Muscle layer of colon (tissue), 2 donors: ENCODE measurements around the gene EFHD1.

Source experiments
- H3K27ac ChIP-seq: one replicate; pipeline ENCODE4 v1.7.0; 2013; ENCODE audit warnings: low read depth, mild to moderate bottlenecking, low read length, moderate library complexity
- H3K27me3 ChIP-seq, 2 donors: one replicate each; pipeline ENCODE4 v1.7.0; 2013; ENCODE audit warnings: low read length in 2 of 2, mild to moderate bottlenecking in 2 of 2; ENCODE audit not compliant: insufficient read depth in 2 of 2, control insufficient read depth in 1 of 2
- H3K36me3 ChIP-seq: one replicate; pipeline ENCODE4 v1.7.0; 2013; ENCODE audit warnings: mild to moderate bottlenecking, low read length; ENCODE audit not compliant: insufficient read depth
- H3K4me1 ChIP-seq: one replicate; pipeline ENCODE4 v1.7.0; 2013; ENCODE audit warnings: mild to moderate bottlenecking, low read length; ENCODE audit not compliant: insufficient read depth
- H3K4me3 ChIP-seq, 2 donors: one replicate each; pipeline ENCODE4 v1.7.0; 2013; ENCODE audit warnings: low read length in 2 of 2, low read depth in 1 of 2, mild to moderate bottlenecking in 1 of 2, moderate library complexity in 1 of 2
- H3K9ac ChIP-seq: one replicate; pipeline ENCODE4 v1.7.0; 2013; ENCODE audit warnings: low read length
- H3K9me3 ChIP-seq: one replicate; pipeline ENCODE4 v1.7.0; 2013; ENCODE audit warnings: mild to moderate bottlenecking, low read length
- donor health status: abdominal sarcoma.
- donor health status: Adenocarcinoma of cecum.

Gene EFHD1

DNA sequence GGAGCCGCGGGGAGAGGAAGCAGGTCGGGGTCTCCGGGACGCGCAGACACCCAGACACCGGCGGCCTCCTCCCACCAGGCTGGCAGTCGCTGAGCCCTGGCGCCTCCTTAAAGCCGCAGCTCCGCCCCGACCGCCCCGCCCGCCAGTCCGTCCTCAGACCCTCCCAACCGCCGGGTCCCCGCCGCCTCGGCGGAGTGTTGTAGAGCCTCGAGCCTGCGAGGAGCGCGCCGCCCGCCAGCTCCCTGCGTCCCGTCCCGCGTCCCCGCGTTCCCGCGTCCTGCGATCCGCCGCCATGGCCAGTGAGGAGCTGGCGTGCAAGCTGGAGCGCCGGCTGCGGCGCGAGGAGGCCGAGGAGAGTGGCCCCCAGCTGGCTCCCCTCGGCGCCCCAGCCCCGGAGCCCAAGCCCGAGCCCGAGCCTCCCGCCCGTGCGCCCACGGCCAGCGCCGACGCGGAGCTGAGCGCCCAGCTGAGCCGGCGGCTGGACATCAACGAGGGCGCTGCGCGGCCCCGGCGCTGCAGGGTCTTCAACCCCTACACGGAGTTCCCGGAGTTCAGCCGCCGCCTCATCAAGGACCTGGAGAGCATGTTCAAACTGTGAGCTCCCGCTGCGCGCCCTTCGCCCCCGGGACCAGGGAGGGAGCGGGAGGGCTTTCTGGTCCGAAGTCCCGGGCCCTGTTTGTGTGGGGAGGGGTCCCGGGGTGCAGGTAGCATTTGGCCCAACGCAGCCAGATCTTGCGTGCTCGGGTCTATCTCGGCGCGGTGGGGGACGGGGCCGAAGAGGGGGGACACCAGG, at the start of gene EFHD1:
TSS of gene EFHD1 (plus strand) at position 192 of the 793 bp plus-strand sequence. CDS start at position 293, 101 bp downstream.
- Histone ChIP-seq H3K4me3 (peak within 1 kb of the TSS; percentile 47 to 52), H3K27me3 (peaks cover 15 to 44% of the 10 kb centered on the region in 2 donors), H3K36me3 (no peaks in the 10 kb centered on the region), H3K9ac (no peak within 1 kb of the TSS), H3K27ac (no peak within 1 kb of the TSS), H3K4me1 (peaks cover 4% of the 10 kb centered on the region), H3K9me3 (no peaks in the 10 kb centered on the region)

- Histone ChIP-seq H3K4me3 (no peak overlapping the region), H3K27me3 (no peaks in the 10 kb centered on the region), H3K36me3 (peaks cover 32% of the 10 kb centered on the region), H3K9ac (no peak overlapping the region), H3K4me1 (peaks cover 7% of the 10 kb centered on the region), H3K27ac (no peak overlapping the region), H3K9me3 (no peaks in the 10 kb centered on the region)
These were observed 49.2 kb upstream of the EFHD1 start for GRCh38 chr2:232584238-232584637.

DNA sequence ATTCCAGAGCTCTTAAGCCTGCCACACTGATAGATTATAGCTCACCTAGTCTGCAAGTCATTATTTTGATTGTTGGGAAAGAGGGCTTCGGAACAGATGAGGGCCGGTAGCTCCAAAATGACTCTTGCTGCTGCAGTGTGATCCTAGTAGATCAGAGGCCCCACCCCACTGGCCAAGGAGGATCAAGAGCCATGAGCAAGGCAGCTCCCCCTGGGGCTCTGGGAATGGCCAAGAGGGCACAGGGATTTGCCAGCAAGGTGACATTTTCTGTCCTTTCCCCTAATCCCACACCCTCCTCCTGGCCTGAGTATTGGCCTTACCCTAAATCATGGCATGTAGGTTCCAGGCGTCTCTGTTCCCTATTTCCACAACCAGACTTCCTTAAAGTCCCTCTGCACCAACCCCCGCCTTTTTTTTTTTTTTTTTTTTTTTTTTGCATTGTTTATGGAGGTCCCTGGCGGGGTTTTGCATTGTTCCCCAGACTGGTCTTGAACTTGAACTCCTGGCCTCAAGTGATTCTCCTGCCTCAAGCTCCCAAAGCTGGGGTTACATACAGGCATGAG, 46.4 kb upstream of the EFHD1 start:
- Histone ChIP-seq H3K36me3 (peaks cover 14% of the 10 kb centered on the region), H3K9me3 (no peaks in the 10 kb centered on the region), H3K27ac (no peak overlapping the region), H3K4me3 (no peak overlapping the region), H3K27me3 (no peaks in the 10 kb centered on the region), H3K9ac (no peak overlapping the region), H3K4me1 (peaks cover 8% of the 10 kb centered on the region)

DNA sequence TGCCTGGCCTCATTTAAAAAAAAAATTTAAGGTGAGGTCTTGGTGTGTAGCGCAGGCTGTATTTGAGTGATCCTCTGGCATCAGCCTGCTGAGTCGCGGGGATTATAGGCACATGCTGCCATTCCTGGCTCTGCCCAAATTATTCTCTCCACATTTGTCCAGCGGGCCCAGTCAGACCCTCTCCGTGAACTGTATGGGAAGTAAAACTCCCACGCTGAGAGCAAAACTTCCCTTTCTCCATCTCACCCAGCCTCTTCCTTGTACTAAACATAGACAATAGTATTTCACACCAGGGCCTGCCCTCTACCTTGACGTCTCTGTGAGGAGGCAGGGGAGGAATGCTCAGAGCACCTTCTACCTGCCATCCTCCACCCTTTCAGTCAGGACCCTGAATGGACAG, 45.9 kb upstream of the EFHD1 start:
- no peaks in the 10 kb centered on the region for H3K27me3 ChIP-seq
- H3K9ac ChIP-seq, result no peak overlapping the region
- no peak overlapping the region for H3K4me3 ChIP-seq
- no peaks in the 10 kb centered on the region for H3K9me3 ChIP-seq
- H3K36me3 ChIP-seq, result peaks cover 9% of the 10 kb centered on the region
- no peak overlapping the region for H3K27ac ChIP-seq
- H3K4me1 ChIP-seq, result peaks cover 8% of the 10 kb centered on the region

GRCh38 chr2:232588031-232588430, 45.4 kb upstream of the EFHD1 start:
- no peak overlapping the region for H3K4me3 ChIP-seq
- no peak overlapping the region for H3K27ac ChIP-seq
- H3K27me3 ChIP-seq, result no peaks in the 10 kb centered on the region
- no peaks in the 10 kb centered on the region for H3K9me3 ChIP-seq
- no peak overlapping the region for H3K9ac ChIP-seq
- peaks cover 13% of the 10 kb centered on the region for H3K4me1 ChIP-seq
- H3K36me3 ChIP-seq, result peaks cover 5% of the 10 kb centered on the region

- Histone ChIP-seq H3K4me1 (peaks cover 19% of the 10 kb centered on the region), H3K9ac (no peak overlapping the region), H3K36me3 (no peaks in the 10 kb centered on the region), H3K27me3 (no peaks in the 10 kb centered on the region), H3K4me3 (peak overlapping the region in 1 of 2 donors; percentile 26), H3K9me3 (no peaks in the 10 kb centered on the region), H3K27ac (no peak overlapping the region)
These were observed 44.5 kb upstream of the EFHD1 start for GRCh38 chr2:232588680-232589585.

- Histone ChIP-seq H3K27ac (no peak overlapping the region), H3K4me1 (peaks cover 19% of the 10 kb centered on the region), H3K9ac (no peak overlapping the region)
These were observed 40.5 kb upstream of the EFHD1 start for GRCh38 chr2:232592772-232593395.

GRCh38 chr2:232593982-232594381, 39.4 kb upstream of the EFHD1 start:
- Histone ChIP-seq H3K4me3 (no peak overlapping the region), H3K27me3 (no peaks in the 10 kb centered on the region), H3K27ac (no peak overlapping the region)

More at GRCh38 chr2:232592772-232593395, 40.5 kb upstream of the EFHD1 start:
- Histone ChIP-seq H3K27me3 (no peaks in the 10 kb centered on the region), H3K36me3 (no peaks in the 10 kb centered on the region), H3K4me3 (no peak overlapping the region), H3K9me3 (no peaks in the 10 kb centered on the region)

DNA sequence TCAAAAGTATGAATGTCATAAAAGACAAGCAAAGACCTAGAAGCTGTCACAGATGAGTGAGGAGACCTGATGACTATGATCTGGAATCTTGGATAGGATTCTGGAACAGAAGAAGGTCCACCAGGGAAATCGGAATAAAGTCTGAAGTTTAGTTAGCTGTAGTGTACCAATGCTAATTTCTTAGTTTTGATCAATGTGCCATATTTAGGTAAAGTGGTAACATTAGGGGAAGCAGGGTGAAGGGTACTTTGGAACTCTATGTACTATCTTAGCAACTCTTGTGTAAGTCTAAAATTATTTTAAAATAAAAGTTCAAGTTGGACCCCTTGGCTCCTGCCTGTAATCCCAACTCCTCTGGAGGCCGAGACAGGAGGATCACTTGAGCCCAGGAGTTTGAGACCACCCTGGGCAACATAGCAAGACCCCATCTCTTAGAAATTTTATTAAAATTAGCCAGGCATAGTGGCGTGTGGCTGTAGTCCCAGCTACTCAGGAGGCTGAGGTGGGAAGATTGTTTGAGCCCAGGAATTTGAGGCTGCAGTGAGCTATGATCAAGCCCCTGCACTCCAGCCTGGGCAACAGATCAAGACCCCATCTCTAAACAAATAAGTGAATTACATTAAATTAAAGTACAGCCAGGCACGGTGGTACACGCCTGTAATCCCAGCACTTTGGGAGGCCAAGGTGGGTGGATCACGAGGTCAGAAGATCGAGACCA, 35.9 kb upstream of the EFHD1 start:
- Histone ChIP-seq H3K4me3 (no peak overlapping the region), H3K27me3 (no peaks in the 10 kb centered on the region), H3K4me1 (peaks cover 11% of the 10 kb centered on the region), H3K9ac (no peak overlapping the region), H3K9me3 (no peaks in the 10 kb centered on the region), H3K27ac (no peak overlapping the region), H3K36me3 (no peaks in the 10 kb centered on the region)

More at GRCh38 chr2:232593982-232594381, 39.4 kb upstream of the EFHD1 start:
- no peaks in the 10 kb centered on the region for H3K9me3 ChIP-seq
- no peaks in the 10 kb centered on the region for H3K36me3 ChIP-seq
- H3K4me1 ChIP-seq, result peaks cover 15% of the 10 kb centered on the region
- no peak overlapping the region for H3K9ac ChIP-seq

- H3K9ac ChIP-seq, result no peak overlapping the region
- H3K27ac ChIP-seq, result no peak overlapping the region
- no peaks in the 10 kb centered on the region for H3K36me3 ChIP-seq
- H3K4me1 ChIP-seq, result peaks cover 4% of the 10 kb centered on the region
- H3K4me3 ChIP-seq, result no peak overlapping the region
- no peaks in the 10 kb centered on the region for H3K27me3 ChIP-seq
- H3K9me3 ChIP-seq, result no peaks in the 10 kb centered on the region
These were observed 35.1 kb upstream of the EFHD1 start for GRCh38 chr2:232598293-232598692.
